HepG2 (cell line): ENCODE measurements around the gene NOC2L. TPM values are rescaled to one million over a fixed set of nuclear protein-coding genes. Genes with fewer than 3 reads are reported as not detected.
A peak's percentile ranks its signal among the peaks of the same experiment; 100 is the strongest.

Source experiments
- GATAD1 ChIP-seq: IDR thresholded peaks from 2 replicates; pipeline ENCODE4 v1.6.1; 2016; ENCODE audit warnings: missing genetic modification reagents, missing compliant biosample characterization
- HNRNPL ChIP-seq: fragments of 200-400 bp; formaldehyde crosslinking; IDR thresholded peaks from 2 replicates; pipeline ENCODE4 v1.6.1; 2017; ENCODE audit warnings: mild to moderate bottlenecking, low read depth, low read length
- IKZF1 ChIP-seq: fragments of 450-650 bp; IDR thresholded peaks from 2 replicates; pipeline ENCODE4 v1.7.1; 2016
- MBD4 ChIP-seq: IDR thresholded peaks from 2 replicates; pipeline ENCODE4 v1.6.1; 2012; ENCODE audit warnings: low read length, inconsistent platforms, borderline replicate concordance
- MED13 ChIP-seq: sonication (generic); formaldehyde crosslinking; IDR thresholded peaks from 2 replicates; pipeline ENCODE4 v1.5.0; 2020; ENCODE audit warnings: missing genetic modification reagents
- MEIS2 ChIP-seq: sonication (generic); formaldehyde crosslinking; IDR thresholded peaks from 2 replicates; pipeline ENCODE4 v1.9.0; 2021; ENCODE audit warnings: mild to moderate bottlenecking, missing genetic modification reagents
- NR2F2 ChIP-seq: IDR thresholded peaks from 2 replicates; pipeline ENCODE4 v1.6.1; 2012; ENCODE audit warnings: low read depth, inconsistent platforms, borderline replicate concordance
- RARA ChIP-seq: IDR thresholded peaks from 2 replicates; pipeline ENCODE4 v1.6.1; 2016; ENCODE audit warnings: missing genetic modification reagents, missing compliant biosample characterization
- SMAD9 ChIP-seq: sonication (generic); formaldehyde crosslinking; IDR thresholded peaks from 2 replicates; pipeline ENCODE4 v1.5.1; 2020; ENCODE audit warnings: mild to moderate bottlenecking, missing genetic modification reagents
- TAF15 ChIP-seq: fragments of 200-400 bp; formaldehyde crosslinking; IDR thresholded peaks from one replicate; pipeline ENCODE4 v1.6.1; 2018; ENCODE audit warnings: mild to moderate bottlenecking, low read depth, low read length; ENCODE audit not compliant: poor library complexity, severe bottlenecking
- ZBTB49 ChIP-seq: sonication (generic); formaldehyde crosslinking; IDR thresholded peaks from 2 replicates; pipeline ENCODE4 v1.4.0; 2020; ENCODE audit warnings: missing genetic modification reagents, borderline replicate concordance
- ZNF282 ChIP-seq: fragments of 450-650 bp; IDR thresholded peaks from 2 replicates; pipeline ENCODE4 v1.6.1; 2018; ENCODE audit not compliant: partially characterized antibody
- ZNF33A ChIP-seq: sonication (generic); formaldehyde crosslinking; IDR thresholded peaks from 2 replicates; pipeline ENCODE4 v1.5.1; 2020; ENCODE audit warnings: missing genetic modification reagents, mild to moderate bottlenecking, moderate library complexity, borderline replicate concordance
- ZNF549 ChIP-seq: sonication (generic); formaldehyde crosslinking; IDR thresholded peaks from 2 replicates; pipeline ENCODE4 v1.5.0; 2020; ENCODE audit warnings: missing genetic modification reagents
- ZNF552 ChIP-seq: sonication (generic); formaldehyde crosslinking; IDR thresholded peaks from 2 replicates; pipeline ENCODE4 v1.9.0; 2022; ENCODE audit warnings: missing genetic modification reagents, mild to moderate bottlenecking, borderline replicate concordance
- ZNF557 ChIP-seq: sonication (generic); formaldehyde crosslinking; IDR thresholded peaks from 2 replicates; pipeline ENCODE4 v1.4.0; 2020; ENCODE audit warnings: missing genetic modification reagents
- ZNF646 ChIP-seq: sonication (generic); formaldehyde crosslinking; IDR thresholded peaks from 2 replicates; pipeline ENCODE4 v1.9.0; 2021; ENCODE audit warnings: mild to moderate bottlenecking, missing genetic modification reagents
- ZNF772 ChIP-seq: sonication (generic); formaldehyde crosslinking; IDR thresholded peaks from 2 replicates; pipeline ENCODE4 v1.5.0; 2020; ENCODE audit warnings: mild to moderate bottlenecking, missing genetic modification reagents
- ZNF777 ChIP-seq: sonication (generic); formaldehyde crosslinking; IDR thresholded peaks from 2 replicates; pipeline ENCODE4 v1.4.0; 2020; ENCODE audit warnings: missing genetic modification reagents
- ZSCAN20 ChIP-seq: sonication (generic); formaldehyde crosslinking; IDR thresholded peaks from 2 replicates; pipeline ENCODE4 v1.4.0; 2020; ENCODE audit warnings: missing genetic modification reagents, mild to moderate bottlenecking, borderline replicate concordance
- ZSCAN21 ChIP-seq: sonication (generic); formaldehyde crosslinking; IDR thresholded peaks from 2 replicates; pipeline ENCODE4 v1.8.0; 2022; ENCODE audit warnings: mild to moderate bottlenecking, missing genetic modification reagents, moderate library complexity, borderline replicate concordance
- polyA plus RNA-seq, 8 experiments: library from polyadenylated mRNA; depleted of rRNA in 3 of 8; stranded (reverse) in 7 of 8; unstranded in 1 of 8; fragments of >200 nt; fragmentation: Illumina TruSeq in 4 of 8; extraction: Trizol in 4 of 8; gene quantifications; 2 replicates each; pipeline versions ENCODE4 v1.2.1 to v1.2.3, GENCODE V29; 2011 to 2016; ENCODE audit warnings: low read depth in 4 of 8, missing spikeins in 1 of 8, mixed read lengths in 1 of 8; ENCODE audit not compliant: insufficient read depth in 1 of 8
- total RNA-seq, 5 experiments: library from RNA; depleted of rRNA; stranded (reverse); fragments of >200 nt; fragmentation: Illumina TruSeq; extraction: Trizol; gene quantifications; 2 replicates each; pipeline ENCODE4 v1.2.3, GENCODE V29; 2016; ENCODE audit warnings: low read depth in 1 of 5

The NOC2L gene
- total and polyA plus RNA-seq, 2 of the 13 experiments (the other 11 are each of a cell fraction or from before 2014, with no cell fraction given) = 32.0 to 103 TPM

GRCh38 chr1:1000357-1001056 lies 41.5 kb upstream of the NOC2L start (continued):
- TF ChIP-seq ZNF33A (CRISPR knock-in tag) (no peak), ZBTB49 (CRISPR knock-in tag) (no peak), SMAD9 (no peak), ZSCAN21 (peak; percentile 84), MEIS2 (CRISPR knock-in tag) (no peak; the same call in 1 of the 2 replicates), ZNF772 (peak; percentile 74; the same call in 1 of the 2 replicates), IKZF1 (no peak), ZNF777 (peak; percentile 79; the same call in 1 of the 2 replicates), ZNF557 (CRISPR knock-in tag) (peak; percentile 79; the same call in 1 of the 2 replicates), GATAD1 (CRISPR knock-in tag) (peak; percentile 56; the same call in 1 of the 2 replicates), ZNF282 (no peak), RARA (CRISPR knock-in tag) (peak; percentile 74), MBD4 (no peak), ZNF646 (CRISPR knock-in tag) (no peak), ZNF552 (CRISPR knock-in tag) (peak; percentile 80; the same call in 1 of the 2 replicates), ZNF549 (CRISPR knock-in tag) (0 out of 2 replicates have a peak, but pooled peaks have one; percentile 25), HNRNPL (no peak), NR2F2 (no peak), MED13 (CRISPR knock-in tag) (peak; percentile 74), TAF15 (peak; percentile 23), ZSCAN20 (CRISPR knock-in tag) (peak; percentile 76)
